H9 (cell line): Measurements from ENCODE around the gene FBXL22. TPM values are rescaled to one million over a fixed set of nuclear protein-coding genes. Genes with fewer than 3 reads are reported as not detected.

ENCODE experiments used
- DNase-seq: peaks from one replicate; pipeline ENCODE4 v3.0.0-alpha.2; 2017
- H2AFZ ChIP-seq: one replicate; pipeline ENCODE4 v1.6.1; 2013; ENCODE audit warnings: mild to moderate bottlenecking, low read length, control low read depth, moderate library complexity
- H2AK5ac ChIP-seq: 2 replicates; pipeline ENCODE4 v1.6.1; 2013; ENCODE audit warnings: low read length, control low read depth, mixed read lengths; ENCODE audit not compliant: insufficient read length
- H2BK120ac ChIP-seq: one replicate; pipeline ENCODE4 v1.6.1; 2013; ENCODE audit warnings: low read depth, mild to moderate bottlenecking, low read length, control low read depth, inconsistent platforms; ENCODE audit not compliant: poor library complexity, severe bottlenecking
- H2BK12ac ChIP-seq: 2 replicates; pipeline ENCODE4 v1.6.1; 2013; ENCODE audit warnings: low read length, control low read depth, mixed read lengths, low read depth; ENCODE audit not compliant: insufficient read length
- H2BK15ac ChIP-seq: 2 replicates; pipeline ENCODE4 v1.6.1; 2013; ENCODE audit warnings: low read depth, low read length, control low read depth
- H2BK20ac ChIP-seq: one replicate; pipeline ENCODE4 v1.6.1; 2013; ENCODE audit warnings: low read depth, mild to moderate bottlenecking, low read length, control low read depth, inconsistent platforms; ENCODE audit not compliant: poor library complexity, severe bottlenecking
- H2BK5ac ChIP-seq: 2 replicates; pipeline ENCODE4 v1.6.1; 2013; ENCODE audit warnings: low read length, control low read depth, mixed read lengths; ENCODE audit not compliant: insufficient read length
- H3K14ac ChIP-seq: 2 replicates; pipeline ENCODE4 v1.6.1; 2013; ENCODE audit warnings: low read length, control low read depth; ENCODE audit not compliant: insufficient read depth
- H3K18ac ChIP-seq: 2 replicates; pipeline ENCODE4 v1.6.1; 2013; ENCODE audit warnings: low read depth, mild to moderate bottlenecking, mixed read lengths, low read length, control low read depth; ENCODE audit not compliant: insufficient read length
- H3K23ac ChIP-seq: 2 replicates; pipeline ENCODE4 v1.6.1; 2013; ENCODE audit warnings: low read length, control low read depth, mixed read lengths, low read depth; ENCODE audit not compliant: insufficient read length
- H3K23me2 ChIP-seq: 2 replicates; pipeline ENCODE4 v1.6.1; 2013; ENCODE audit warnings: low read depth, mild to moderate bottlenecking, mixed read lengths, low read length, control low read depth; ENCODE audit not compliant: insufficient read length, poor library complexity, severe bottlenecking
- H3K27ac ChIP-seq: 2 replicates; pipeline ENCODE4 v1.5.1; 2013; ENCODE audit warnings: low read length, control low read depth, mixed read lengths, low read depth; ENCODE audit not compliant: insufficient read length
- H3K27me3 ChIP-seq: 2 replicates; pipeline ENCODE4 v1.6.1; 2013; ENCODE audit warnings: low read length, control low read depth, inconsistent platforms; ENCODE audit not compliant: insufficient read depth
- H3K4ac ChIP-seq: 2 replicates; pipeline ENCODE4 v1.6.1; 2013; ENCODE audit warnings: low read depth, mild to moderate bottlenecking, control low read depth, inconsistent platforms, low read length, moderate library complexity
- H3K4me1 ChIP-seq: 2 replicates; pipeline ENCODE4 v1.6.1; 2013; ENCODE audit warnings: low read length, control low read depth, inconsistent platforms; ENCODE audit not compliant: insufficient read depth
- H3K4me2 ChIP-seq: 2 replicates; pipeline ENCODE4 v1.6.1; 2013; ENCODE audit warnings: low read length, control low read depth, mixed read lengths; ENCODE audit not compliant: insufficient read length, insufficient read depth
- H3K56ac ChIP-seq: 2 replicates; pipeline ENCODE4 v1.6.1; 2013; ENCODE audit warnings: low read depth, mild to moderate bottlenecking, mixed read lengths, low read length, control low read depth; ENCODE audit not compliant: insufficient read length
- H3K79me1 ChIP-seq: 2 replicates; pipeline ENCODE4 v1.6.1; 2013; ENCODE audit warnings: low read depth, mild to moderate bottlenecking, moderate library complexity, low read length, control low read depth, inconsistent platforms; ENCODE audit not compliant: insufficient read depth, poor library complexity, severe bottlenecking
- H3K79me2 ChIP-seq: 2 replicates; pipeline ENCODE4 v1.6.1; 2013; ENCODE audit warnings: low read length, control low read depth, inconsistent platforms; ENCODE audit not compliant: insufficient read depth
- H3K9ac ChIP-seq: 2 replicates; pipeline ENCODE4 v1.6.1; 2013; ENCODE audit warnings: low read length, control low read depth, mixed read lengths; ENCODE audit not compliant: insufficient read length; ENCODE audit errors: extremely low read depth
- H3K9me3 ChIP-seq: one replicate; pipeline ENCODE4 v1.6.1; 2013; ENCODE audit warnings: low read depth, low read length, inconsistent platforms; ENCODE audit not compliant: control insufficient read depth
- H3T11ph ChIP-seq: one replicate; pipeline ENCODE4 v1.6.1; 2013; ENCODE audit warnings: mild to moderate bottlenecking, low read length, control low read depth, inconsistent platforms
- H4K20me1 ChIP-seq: one replicate; pipeline ENCODE4 v1.6.1; 2013; ENCODE audit not compliant: control insufficient read depth, insufficient read length, insufficient read depth
- H4K5ac ChIP-seq: 2 replicates; pipeline ENCODE4 v1.6.1; 2013; ENCODE audit warnings: low read depth, mild to moderate bottlenecking, mixed read lengths, low read length, control low read depth; ENCODE audit not compliant: insufficient read length
- H4K8ac ChIP-seq: replicated peaks from 2 replicates; pipeline ENCODE4 v1.6.1; 2013; ENCODE audit warnings: low read length, control low read depth, mixed read lengths, low read depth; ENCODE audit not compliant: insufficient read length
- H4K91ac ChIP-seq: 2 replicates; pipeline ENCODE4 v1.6.1; 2013; ENCODE audit warnings: low read depth, mild to moderate bottlenecking, moderate library complexity, mixed read lengths, low read length, control low read depth; ENCODE audit not compliant: insufficient read length
- H3K27ac Mint-ChIP-seq, 3 experiments: 2 replicates in 2 of 3; 3 replicates in 1 of 3; pipeline ENCODE4 v1.8.0; 2020 to 2021; ENCODE audit warnings: mixed read lengths in 3 of 3, mild to moderate bottlenecking in 1 of 3, moderate library complexity in 1 of 3
- H3K27me3 Mint-ChIP-seq: 2 replicates; pipeline ENCODE4 v1.8.0; 2021; ENCODE audit warnings: low read depth, mild to moderate bottlenecking, moderate library complexity, mixed read lengths
- H3K36me3 Mint-ChIP-seq, 3 experiments: 2 replicates in 2 of 3; 3 replicates in 1 of 3; pipeline ENCODE4 v1.8.0; 2020 to 2021; ENCODE audit warnings: low read depth in 3 of 3, mixed read lengths in 3 of 3; ENCODE audit not compliant: insufficient read depth in 1 of 3
- H3K4me1 Mint-ChIP-seq, 2 experiments: 2 replicates each; pipeline ENCODE4 v1.8.0; 2020; ENCODE audit warnings: mixed read lengths in 2 of 2
- H3K4me3 Mint-ChIP-seq, 2 experiments: 2 replicates in 1 of 2; 3 replicates in 1 of 2; pipeline ENCODE4 v1.8.0; 2020 to 2021; ENCODE audit warnings: mild to moderate bottlenecking in 2 of 2, mixed read lengths in 2 of 2, moderate library complexity in 1 of 2
- H3K9me3 Mint-ChIP-seq, 2 experiments: 2 replicates in 1 of 2; 3 replicates in 1 of 2; pipeline ENCODE4 v1.8.0; 2020; ENCODE audit warnings: mild to moderate bottlenecking in 2 of 2, mixed read lengths in 2 of 2, moderate library complexity in 1 of 2
- total RNA-seq: library from RNA; stranded (reverse); gene quantifications from 2 replicates; pipeline ENCODE4 v1.2.1, GENCODE V29; 2021
- TF ChIP-seq, protein P1 (sequence below): fragments of 200-600 bp; sonication (generic); conservative IDR thresholded peaks from 3 replicates; pipeline ENCODE4 v1.8.0; 2021; ENCODE audit warnings: antibody characterized with exemption, mild to moderate bottlenecking

The FBXL22 gene
- total RNA-seq, 1 experiment from 2014 or later = 0.52 TPM

GRCh38 chr15:63573533-63573932 is 23.7 kb upstream of the FBXL22 start:
- no peaks in the 10 kb centered on the region for H4K20me1 ChIP-seq
- no peaks in the 10 kb centered on the region for H3K4me1 ChIP-seq
- H2AFZ ChIP-seq = no peak overlapping the region
- TF ChIP-seq, protein P1, sequence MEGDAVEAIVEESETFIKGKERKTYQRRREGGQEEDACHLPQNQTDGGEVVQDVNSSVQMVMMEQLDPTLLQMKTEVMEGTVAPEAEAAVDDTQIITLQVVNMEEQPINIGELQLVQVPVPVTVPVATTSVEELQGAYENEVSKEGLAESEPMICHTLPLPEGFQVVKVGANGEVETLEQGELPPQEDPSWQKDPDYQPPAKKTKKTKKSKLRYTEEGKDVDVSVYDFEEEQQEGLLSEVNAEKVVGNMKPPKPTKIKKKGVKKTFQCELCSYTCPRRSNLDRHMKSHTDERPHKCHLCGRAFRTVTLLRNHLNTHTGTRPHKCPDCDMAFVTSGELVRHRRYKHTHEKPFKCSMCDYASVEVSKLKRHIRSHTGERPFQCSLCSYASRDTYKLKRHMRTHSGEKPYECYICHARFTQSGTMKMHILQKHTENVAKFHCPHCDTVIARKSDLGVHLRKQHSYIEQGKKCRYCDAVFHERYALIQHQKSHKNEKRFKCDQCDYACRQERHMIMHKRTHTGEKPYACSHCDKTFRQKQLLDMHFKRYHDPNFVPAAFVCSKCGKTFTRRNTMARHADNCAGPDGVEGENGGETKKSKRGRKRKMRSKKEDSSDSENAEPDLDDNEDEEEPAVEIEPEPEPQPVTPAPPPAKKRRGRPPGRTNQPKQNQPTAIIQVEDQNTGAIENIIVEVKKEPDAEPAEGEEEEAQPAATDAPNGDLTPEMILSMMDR = no peak
- no peaks in the 10 kb centered on the region for H3K79me1 ChIP-seq
- H3T11ph ChIP-seq = no peak overlapping the region
- H3K9ac ChIP-seq = no peak overlapping the region
- no peak overlapping the region for H3K56ac ChIP-seq
- H3K27me3 ChIP-seq = no peaks in the 10 kb centered on the region
- H3K27ac Mint-ChIP-seq = no peak overlapping the region
- no peak overlapping the region for H3K27ac ChIP-seq
- no peak overlapping the region for H2BK15ac ChIP-seq
- H3K14ac ChIP-seq = no peak overlapping the region
- H3K36me3 Mint-ChIP-seq = no peaks in the 10 kb centered on the region; a peak in 2 of 7 replicates
- H2BK12ac ChIP-seq = no peak overlapping the region
- no peak overlapping the region for H4K8ac ChIP-seq
- no peaks in the 10 kb centered on the region for H3K4me1 Mint-ChIP-seq
- no peak overlapping the region for H3K4ac ChIP-seq
- H4K91ac ChIP-seq = no peak overlapping the region
- H3K4me2 ChIP-seq = no peak overlapping the region
- no peak overlapping the region for H4K5ac ChIP-seq
- no peak for DNase-seq
- no peak overlapping the region for H2AK5ac ChIP-seq
- H3K27me3 Mint-ChIP-seq = no peaks in the 10 kb centered on the region
- H3K9me3 Mint-ChIP-seq = no peaks in the 10 kb centered on the region
- no peaks in the 10 kb centered on the region for H3K9me3 ChIP-seq
- H3K4me3 Mint-ChIP-seq = no peak overlapping the region
- H3K23ac ChIP-seq = no peak overlapping the region
- H3K18ac ChIP-seq = no peak overlapping the region
- no peak overlapping the region for H2BK5ac ChIP-seq
- H2BK120ac ChIP-seq = no peak overlapping the region
- no peaks in the 10 kb centered on the region for H3K23me2 ChIP-seq
- no peak overlapping the region for H2BK20ac ChIP-seq
- no peaks in the 10 kb centered on the region for H3K79me2 ChIP-seq
